ENCODE data around the gene CARD10.
A peak's percentile ranks its signal among the peaks of the same experiment; 100 is the strongest.

CARD10 gene, protein sequence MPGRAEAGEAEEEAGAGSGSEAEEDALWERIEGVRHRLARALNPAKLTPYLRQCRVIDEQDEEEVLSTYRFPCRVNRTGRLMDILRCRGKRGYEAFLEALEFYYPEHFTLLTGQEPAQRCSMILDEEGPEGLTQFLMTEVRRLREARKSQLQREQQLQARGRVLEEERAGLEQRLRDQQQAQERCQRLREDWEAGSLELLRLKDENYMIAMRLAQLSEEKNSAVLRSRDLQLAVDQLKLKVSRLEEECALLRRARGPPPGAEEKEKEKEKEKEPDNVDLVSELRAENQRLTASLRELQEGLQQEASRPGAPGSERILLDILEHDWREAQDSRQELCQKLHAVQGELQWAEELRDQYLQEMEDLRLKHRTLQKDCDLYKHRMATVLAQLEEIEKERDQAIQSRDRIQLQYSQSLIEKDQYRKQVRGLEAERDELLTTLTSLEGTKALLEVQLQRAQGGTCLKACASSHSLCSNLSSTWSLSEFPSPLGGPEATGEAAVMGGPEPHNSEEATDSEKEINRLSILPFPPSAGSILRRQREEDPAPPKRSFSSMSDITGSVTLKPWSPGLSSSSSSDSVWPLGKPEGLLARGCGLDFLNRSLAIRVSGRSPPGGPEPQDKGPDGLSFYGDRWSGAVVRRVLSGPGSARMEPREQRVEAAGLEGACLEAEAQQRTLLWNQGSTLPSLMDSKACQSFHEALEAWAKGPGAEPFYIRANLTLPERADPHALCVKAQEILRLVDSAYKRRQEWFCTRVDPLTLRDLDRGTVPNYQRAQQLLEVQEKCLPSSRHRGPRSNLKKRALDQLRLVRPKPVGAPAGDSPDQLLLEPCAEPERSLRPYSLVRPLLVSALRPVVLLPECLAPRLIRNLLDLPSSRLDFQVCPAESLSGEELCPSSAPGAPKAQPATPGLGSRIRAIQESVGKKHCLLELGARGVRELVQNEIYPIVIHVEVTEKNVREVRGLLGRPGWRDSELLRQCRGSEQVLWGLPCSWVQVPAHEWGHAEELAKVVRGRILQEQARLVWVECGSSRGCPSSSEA

GRCh38 chr22:37519268-37520195 lies at the start of gene CARD10:
Gene CARD10, minus strand, starts transcription at chr22:37519415. Its CDS starts 215 bp downstream, at chr22:37519200.
- DNase-seq = no peak

DNA sequence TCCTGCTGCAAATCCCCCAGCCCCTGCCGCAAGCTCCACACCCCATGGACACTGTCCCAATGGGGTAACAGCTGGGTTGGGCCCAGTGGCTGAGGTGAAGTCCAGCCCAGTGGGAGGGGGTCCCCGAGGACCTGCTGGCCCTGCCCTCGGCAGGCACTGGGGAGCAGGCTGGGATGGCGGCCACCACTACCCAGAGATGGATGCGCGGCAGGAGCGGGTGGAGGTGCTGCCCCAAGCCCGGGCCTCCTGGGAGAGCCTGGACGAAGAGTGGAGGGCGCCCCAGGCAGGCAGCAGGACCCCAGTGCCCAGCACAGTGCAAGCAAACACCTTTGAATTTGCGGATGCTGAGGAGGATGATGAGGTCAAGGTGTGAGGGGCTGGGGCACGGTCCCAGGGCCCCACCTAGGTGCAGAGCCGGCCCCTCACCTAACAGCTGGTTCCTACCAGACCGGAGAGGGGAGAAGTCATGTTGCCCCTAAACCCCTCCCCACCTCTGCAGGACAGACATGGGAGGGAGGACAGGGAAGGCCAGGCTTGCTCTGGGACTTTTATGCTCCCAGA lies 49.3 kb upstream of the CARD10 start:
- no peak for DNase-seq

DNA sequence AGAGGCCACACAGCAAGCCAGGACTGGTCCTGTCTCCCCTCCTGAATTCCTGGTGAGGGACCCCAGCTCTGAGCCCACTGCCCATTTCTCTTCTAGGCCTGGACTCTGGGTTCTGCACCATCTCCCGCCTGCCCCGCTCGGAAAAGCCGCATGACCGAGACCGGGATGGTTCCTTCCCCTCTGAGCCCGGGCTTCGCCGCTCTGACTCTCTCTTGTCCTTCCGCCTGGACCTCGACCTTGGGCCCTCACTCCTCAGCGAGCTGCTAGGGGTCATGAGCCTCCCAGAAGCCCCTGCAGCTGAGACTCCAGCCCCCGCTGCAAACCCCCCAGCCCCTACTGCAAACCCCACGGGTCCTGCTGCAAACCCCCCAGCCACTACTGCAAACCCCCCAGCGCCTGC lies 48.8 kb upstream of the CARD10 start:
- DNase-seq = no peak

GRCh38 chr22:37566903-37567798 lies 47.9 kb upstream of the CARD10 start:
- DNase-seq = peak; percentile 82

- peak; percentile 19 for DNase-seq
Observed at GRCh38 chr22:37566329-37566837, 47.2 kb upstream of the CARD10 start.

- DNase-seq = no peak
Observed at GRCh38 chr22:37565830-37566229, 46.6 kb upstream of the CARD10 start.

DNA sequence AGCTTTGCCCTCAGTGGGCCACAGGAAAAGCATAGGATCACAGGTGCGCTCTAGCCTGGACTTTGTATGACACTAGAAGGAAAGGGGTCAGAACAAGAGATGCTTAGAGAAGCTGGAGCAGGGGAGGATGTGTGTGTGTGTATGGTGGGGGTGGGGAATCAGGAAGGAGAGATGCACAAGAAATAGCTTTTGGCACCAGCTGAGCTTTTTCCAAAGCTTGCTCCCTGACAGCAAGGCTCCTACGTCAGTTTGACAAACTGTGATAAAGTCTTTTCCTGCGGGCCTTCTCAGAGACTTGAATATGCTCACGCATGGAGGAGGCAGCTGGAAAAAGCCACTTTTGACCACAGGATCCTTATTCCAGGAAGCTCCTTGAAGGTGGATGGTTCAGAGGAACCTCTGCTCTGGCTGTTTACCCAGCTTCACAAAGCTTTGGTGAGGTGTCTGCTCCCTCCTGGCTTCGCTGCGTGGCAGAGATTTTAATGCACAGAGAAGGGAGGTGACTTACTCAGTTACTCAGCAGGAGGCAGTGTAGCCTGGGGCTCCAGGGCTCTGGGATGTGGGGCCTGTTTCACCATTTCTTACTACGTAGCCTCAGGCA lies 45.0 kb upstream of the CARD10 start:
- no peak for DNase-seq

- DNase-seq = no peak
Observed at GRCh38 chr22:37563153-37564081, 44.2 kb upstream of the CARD10 start.

DNA sequence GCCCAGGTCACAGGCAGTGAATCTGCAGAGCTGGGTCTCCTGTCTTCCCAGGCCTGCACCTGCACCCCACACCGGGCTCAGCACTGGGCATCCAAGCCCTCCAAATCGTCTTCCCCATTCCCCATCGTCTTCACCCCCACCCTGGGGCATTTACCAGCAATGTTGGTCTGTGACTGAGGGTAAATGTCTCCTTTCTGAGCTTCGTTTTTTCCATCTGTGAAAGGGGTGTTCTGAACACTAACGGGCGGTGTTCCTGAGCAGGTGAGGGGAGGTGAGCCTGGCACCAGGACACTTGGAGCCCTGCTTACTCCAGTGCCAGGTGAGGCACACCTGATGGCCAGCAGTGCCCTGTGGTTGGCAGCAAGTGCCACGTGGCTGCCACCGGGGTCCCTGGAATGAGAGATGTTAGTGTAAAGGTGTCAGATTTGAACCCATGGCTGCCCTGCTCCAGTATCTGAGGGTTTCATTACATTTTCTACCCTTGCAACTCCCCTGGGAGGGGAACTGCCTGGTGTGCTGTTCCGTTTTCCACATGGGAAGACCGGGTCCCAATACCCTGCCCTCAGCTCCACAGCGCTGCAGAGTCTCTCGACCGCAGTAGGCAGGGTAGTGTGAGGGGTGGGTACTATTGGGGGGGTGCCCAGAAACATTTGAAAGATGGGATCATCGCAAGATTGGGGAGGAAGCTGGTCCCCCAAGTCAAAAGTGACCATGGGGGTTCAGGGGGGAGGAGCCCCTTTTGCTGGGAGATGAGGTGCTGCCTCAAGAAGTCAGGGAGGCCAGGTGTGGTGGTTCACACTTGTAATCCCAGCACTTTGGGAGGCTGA lies 43.0 kb upstream of the CARD10 start:
- DNase-seq = no peak

- peak; percentile 71 for DNase-seq
Observed at GRCh38 chr22:37561212-37562048, 42.2 kb upstream of the CARD10 start.

DNA sequence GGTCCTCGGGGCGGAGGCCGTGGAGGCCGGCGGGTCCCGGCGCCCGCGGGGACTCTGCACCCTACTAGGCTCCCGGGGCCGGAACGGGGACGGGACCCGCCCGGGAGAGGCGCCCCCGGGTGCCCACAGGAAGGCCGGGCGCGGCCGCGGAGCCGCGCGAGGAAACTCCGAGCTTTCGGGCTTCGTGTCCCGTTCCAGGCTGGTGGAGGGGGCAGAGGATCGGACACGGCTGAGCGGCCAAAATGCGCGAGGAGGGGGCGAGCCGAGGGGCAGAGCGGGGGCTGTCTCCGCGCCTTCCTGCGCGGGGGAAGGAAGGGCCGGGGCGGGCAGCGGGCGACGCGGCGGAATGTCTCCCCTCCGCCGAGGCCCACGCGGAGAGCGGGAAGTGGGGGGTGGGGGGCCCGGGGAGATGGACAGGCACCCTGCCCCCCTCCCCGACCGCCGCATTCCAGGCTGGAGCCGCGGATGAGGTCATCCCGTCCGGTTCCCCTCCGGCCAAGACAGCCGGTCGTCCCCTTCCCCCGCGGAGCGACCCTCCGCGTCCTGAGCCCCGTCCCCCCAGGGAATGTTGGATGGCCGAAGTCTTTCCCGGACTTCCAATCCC lies 41.5 kb upstream of the CARD10 start:
- no peak for DNase-seq

DNA sequence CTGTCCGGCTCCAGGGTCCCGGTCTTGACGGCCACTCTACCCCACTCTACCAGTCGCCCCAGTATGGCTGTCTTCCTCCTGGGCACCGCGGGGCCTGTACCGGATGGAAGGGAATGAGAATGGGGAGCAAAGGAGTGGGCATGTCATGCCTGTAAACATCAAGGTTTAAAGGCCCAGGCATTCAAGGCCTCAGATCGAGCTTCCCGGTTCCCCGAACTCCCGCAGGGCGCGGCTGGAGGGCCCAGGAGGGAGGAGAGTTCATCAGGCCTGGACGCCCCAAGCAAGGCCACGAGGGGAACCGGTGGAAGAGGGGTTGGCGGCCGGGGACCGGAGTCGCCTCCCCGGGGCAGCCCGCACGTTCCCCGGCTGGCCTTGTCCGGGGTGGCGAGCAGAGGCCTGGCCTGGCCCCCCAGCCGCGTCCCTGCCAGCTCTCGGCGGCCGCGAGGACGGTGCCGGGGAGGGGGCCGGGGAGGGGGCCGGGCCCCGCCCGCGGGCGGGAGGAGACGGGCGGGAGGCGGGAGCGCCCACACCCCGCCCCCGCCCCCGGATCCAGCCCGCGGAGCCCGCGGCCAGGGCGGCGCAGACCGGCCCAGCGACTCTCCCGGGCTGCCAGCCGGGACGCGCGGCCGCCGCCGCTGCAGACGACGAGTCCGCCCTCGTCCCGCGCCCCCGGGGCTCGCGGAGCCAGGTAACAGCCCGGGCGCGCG lies 40.8 kb upstream of the CARD10 start, which contains the start of gene CDC42EP1:
CDC42EP1 (plus strand) TSS at position 580 of the 707 bp plus-strand sequence. CDS start 5,870 bp downstream, outside the sequence.
- DNase-seq = no peak

GRCh38 chr22:37559521-37559900 lies 40.3 kb upstream of the CARD10 start:
- no peak for DNase-seq

DNA sequence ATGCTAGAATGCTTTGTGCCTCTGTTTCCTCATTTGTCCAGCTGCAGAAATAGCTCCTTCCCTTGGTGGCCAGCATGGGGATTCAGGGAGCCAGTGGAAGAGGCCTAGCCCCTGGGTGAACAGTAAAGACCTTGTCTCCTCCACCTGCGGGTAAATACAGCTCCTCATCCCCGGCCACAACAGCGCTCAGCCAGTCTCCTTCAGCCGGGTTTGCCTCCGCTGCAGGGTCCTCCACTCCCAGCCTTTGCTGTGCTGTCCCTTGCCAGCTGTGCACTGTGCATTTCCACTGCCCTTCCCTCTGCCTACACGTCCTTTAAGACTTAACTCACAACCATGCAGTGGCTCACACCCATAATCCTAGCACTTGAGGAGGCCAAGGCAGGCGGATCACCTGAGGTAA lies 39.6 kb upstream of the CARD10 start:
- DNase-seq = no peak

GRCh38 chr22:37557321-37558001 lies 38.2 kb upstream of the CARD10 start:
- DNase-seq = no peak

All from stimulated activated naive CD4-positive, alpha-beta T cell treated with Interleukin-2 at 50 U/mL for 16 hours (primary cell).